Measurements from ENCODE around the gene CDKN2A.

Gene CDKN2A

DNA sequence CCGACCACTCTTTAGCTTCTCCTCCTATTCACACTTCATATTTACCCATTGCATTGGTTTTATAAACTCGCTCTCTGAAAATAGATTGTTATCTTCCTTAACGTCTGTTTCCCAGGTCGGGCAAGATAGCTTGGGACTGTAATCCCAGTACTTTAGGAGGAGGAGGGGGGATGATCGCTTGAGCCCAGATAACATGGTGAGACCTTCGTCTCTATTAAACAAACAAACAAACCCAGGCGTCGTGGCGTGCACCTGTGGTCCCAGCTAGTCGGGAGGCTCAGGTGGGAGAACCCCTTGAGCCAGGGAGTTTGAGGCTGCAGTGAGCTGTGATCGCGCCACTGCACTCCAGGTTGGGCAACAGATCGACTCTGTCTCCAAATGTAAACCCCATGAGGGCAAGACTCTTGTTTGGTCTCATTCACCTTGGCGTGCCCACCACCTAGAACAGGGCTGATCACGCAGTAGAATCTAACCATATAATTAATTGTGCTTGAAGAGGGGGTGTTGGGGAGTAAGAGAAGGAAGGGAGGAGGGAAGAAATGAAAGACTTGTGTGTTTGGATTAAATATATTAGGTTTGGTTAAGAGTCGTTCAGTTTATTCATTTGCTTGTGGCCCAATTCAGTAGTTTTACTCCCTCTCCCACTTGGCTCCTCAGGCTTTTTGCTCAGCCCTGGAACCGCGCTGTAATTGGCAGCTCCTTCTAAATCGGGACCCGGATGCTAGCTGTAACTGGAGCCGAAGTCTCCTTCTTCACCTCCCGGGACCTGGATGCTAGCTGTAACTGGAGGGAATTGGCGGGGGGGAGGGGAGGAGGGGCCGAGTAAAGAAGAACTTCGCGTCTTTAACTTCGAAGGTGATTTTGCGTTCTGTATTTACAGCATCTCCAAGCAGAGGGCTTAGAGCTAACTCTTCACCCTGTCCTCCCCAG, 24.9 kb downstream of the CDKN2A start:
- Histone ChIP-seq H3K36me3 (ENCODE audit: low read length) (0 out of 2 replicates have a peak, but pooled peaks cover 13% of the 10 kb centered on the region), H3K27me3 (ENCODE audit: low read length) (no peaks in the 10 kb centered on the region), H3K27ac (ENCODE audit: low read depth, low read length) (no peak overlapping the region), H2AFZ (ENCODE audit: low read depth, low read length, severe bottlenecking) (no peak overlapping the region), H3K9ac (ENCODE audit: low read length) (no peak overlapping the region), H3K79me2 (ENCODE audit: insufficient read depth, low read length) (peaks cover 9% of the 10 kb centered on the region; the same call in 1 of the 2 replicates), H3K9me2 (replicated peaks; ENCODE audit: insufficient read depth, low read length) (no peaks in the 10 kb centered on the region), H3K4me2 (ENCODE audit: low read depth, low read length, poor library complexity, severe bottlenecking) (no peak overlapping the region), H3K9me3 (ENCODE audit: insufficient read depth, low read length) (no peaks in the 10 kb centered on the region), H3K4me3 (ENCODE audit: insufficient read depth, low read length, poor library complexity, severe bottlenecking) (no peak overlapping the region), H3F3A (ENCODE audit: insufficient read depth) (no peaks in the 10 kb centered on the region), H4K20me1 (ENCODE audit: low read depth, low read length) (0 out of 2 replicates have a peak, but pooled peaks cover 3% of the 10 kb centered on the region)
- no peak for TF ChIP-seq EZH2phosphoT487 (conservative IDR thresholded peaks at IDR 0.05; ENCODE audit: low read length)
- TF ChIP-seq, protein P1, sequence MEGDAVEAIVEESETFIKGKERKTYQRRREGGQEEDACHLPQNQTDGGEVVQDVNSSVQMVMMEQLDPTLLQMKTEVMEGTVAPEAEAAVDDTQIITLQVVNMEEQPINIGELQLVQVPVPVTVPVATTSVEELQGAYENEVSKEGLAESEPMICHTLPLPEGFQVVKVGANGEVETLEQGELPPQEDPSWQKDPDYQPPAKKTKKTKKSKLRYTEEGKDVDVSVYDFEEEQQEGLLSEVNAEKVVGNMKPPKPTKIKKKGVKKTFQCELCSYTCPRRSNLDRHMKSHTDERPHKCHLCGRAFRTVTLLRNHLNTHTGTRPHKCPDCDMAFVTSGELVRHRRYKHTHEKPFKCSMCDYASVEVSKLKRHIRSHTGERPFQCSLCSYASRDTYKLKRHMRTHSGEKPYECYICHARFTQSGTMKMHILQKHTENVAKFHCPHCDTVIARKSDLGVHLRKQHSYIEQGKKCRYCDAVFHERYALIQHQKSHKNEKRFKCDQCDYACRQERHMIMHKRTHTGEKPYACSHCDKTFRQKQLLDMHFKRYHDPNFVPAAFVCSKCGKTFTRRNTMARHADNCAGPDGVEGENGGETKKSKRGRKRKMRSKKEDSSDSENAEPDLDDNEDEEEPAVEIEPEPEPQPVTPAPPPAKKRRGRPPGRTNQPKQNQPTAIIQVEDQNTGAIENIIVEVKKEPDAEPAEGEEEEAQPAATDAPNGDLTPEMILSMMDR (IDR thresholded peaks at IDR 0.05; ENCODE audit: insufficient read depth, low read length, poor library complexity, severe bottlenecking) = no peak

- Histone ChIP-seq H3F3A (ENCODE audit: insufficient read depth) (no peaks in the 10 kb centered on the region), H2AFZ (ENCODE audit: low read depth, low read length, severe bottlenecking) (no peak overlapping the region), H3K79me2 (ENCODE audit: insufficient read depth, low read length) (peaks cover 9% of the 10 kb centered on the region; the same call in 1 of the 2 replicates), H4K20me1 (ENCODE audit: low read depth, low read length) (0 out of 2 replicates have a peak, but pooled peaks cover 3% of the 10 kb centered on the region), H3K36me3 (ENCODE audit: low read length) (0 out of 2 replicates have a peak, but pooled peaks cover 13% of the 10 kb centered on the region), H3K27ac (ENCODE audit: low read depth, low read length) (no peak overlapping the region), H3K4me3 (ENCODE audit: insufficient read depth, low read length, poor library complexity, severe bottlenecking) (no peak overlapping the region), H3K9me3 (ENCODE audit: insufficient read depth, low read length) (no peaks in the 10 kb centered on the region), H3K9me2 (replicated peaks; ENCODE audit: insufficient read depth, low read length) (no peaks in the 10 kb centered on the region), H3K27me3 (ENCODE audit: low read length) (no peaks in the 10 kb centered on the region), H3K4me2 (ENCODE audit: low read depth, low read length, poor library complexity, severe bottlenecking) (no peak overlapping the region), H3K9ac (ENCODE audit: low read length) (no peak overlapping the region)
- TF ChIP-seq EZH2phosphoT487 (conservative IDR thresholded peaks at IDR 0.05; ENCODE audit: low read length) = no peak
- TF ChIP-seq, protein P1 (IDR thresholded peaks at IDR 0.05; ENCODE audit: insufficient read depth, low read length, poor library complexity, severe bottlenecking) = no peak
Observed at GRCh38 chr9:21968331-21969010, 25.7 kb downstream of the CDKN2A start.

DNA sequence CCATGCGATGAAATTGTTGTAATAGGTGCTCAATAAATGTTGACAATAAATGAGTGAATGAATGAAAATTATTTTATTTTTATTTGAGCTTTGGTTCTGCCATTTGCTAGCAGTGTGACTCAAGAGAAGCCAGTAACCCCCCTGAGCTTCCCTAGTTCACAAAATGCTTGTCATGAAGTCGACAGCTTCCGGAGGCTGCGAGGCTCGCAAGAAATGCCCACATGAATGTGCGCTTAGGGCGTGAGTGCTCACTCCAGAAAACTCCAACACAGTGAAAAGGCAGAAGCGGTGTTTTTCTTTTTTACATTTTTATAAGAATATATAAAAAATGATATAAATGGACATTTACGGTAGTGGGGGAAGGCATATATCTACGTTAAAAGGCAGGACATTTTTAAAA, 26.5 kb downstream of the CDKN2A start:
- Histone ChIP-seq H3K36me3 (ENCODE audit: low read length) (0 out of 2 replicates have a peak, but pooled peaks cover 13% of the 10 kb centered on the region), H3K9ac (ENCODE audit: low read length) (no peak overlapping the region), H3K4me2 (ENCODE audit: low read depth, low read length, poor library complexity, severe bottlenecking) (no peak overlapping the region), H3K9me3 (ENCODE audit: insufficient read depth, low read length) (no peaks in the 10 kb centered on the region), H3K9me2 (replicated peaks; ENCODE audit: insufficient read depth, low read length) (no peaks in the 10 kb centered on the region), H3K79me2 (ENCODE audit: insufficient read depth, low read length) (peaks cover 9% of the 10 kb centered on the region; the same call in 1 of the 2 replicates), H3K27ac (ENCODE audit: low read depth, low read length) (no peak overlapping the region), H3K27me3 (ENCODE audit: low read length) (no peaks in the 10 kb centered on the region), H3F3A (ENCODE audit: insufficient read depth) (no peaks in the 10 kb centered on the region), H4K20me1 (ENCODE audit: low read depth, low read length) (0 out of 2 replicates have a peak, but pooled peaks cover 3% of the 10 kb centered on the region), H3K4me3 (ENCODE audit: insufficient read depth, low read length, poor library complexity, severe bottlenecking) (no peak overlapping the region), H2AFZ (ENCODE audit: low read depth, low read length, severe bottlenecking) (no peak overlapping the region)
- TF ChIP-seq EZH2phosphoT487 (conservative IDR thresholded peaks at IDR 0.05; ENCODE audit: low read length) = no peak
- TF ChIP-seq, protein P1 (IDR thresholded peaks at IDR 0.05; ENCODE audit: insufficient read depth, low read length, poor library complexity, severe bottlenecking) = no peak
